ENCODE measurements around the gene SORCS2.

The SORCS2 gene

GRCh38 chr4:7400671-7401298, 208.4 kb downstream of the SORCS2 start:
- Histone ChIP-seq H3K4me1 (ENCODE audit: control insufficient read depth, insufficient read depth, low read length) (0 out of 2 replicates have a peak, but pooled peaks cover 3% of the 10 kb centered on the region), H3K4me3 (ENCODE audit: low read depth, low read length) (no peak overlapping the region), H3K9me3 (ENCODE audit: control insufficient read depth, insufficient read depth, low read depth, low read length) (no peaks in the 10 kb centered on the region), H3K27ac (ENCODE audit: extremely low read depth, low read depth, low read length) (no peak overlapping the region), H3K36me3 (ENCODE audit: control insufficient read depth in 2 of 2, insufficient read depth in 1 of 2, low read length in 2 of 2) (no peaks in the 10 kb centered on the region)
- TF ChIP-seq ZNF366 (tag by site-specific recombination; conservative IDR thresholded peaks at IDR 0.05) = peak; percentile 97
- TF ChIP-seq GLI4 (tag by site-specific recombination; IDR thresholded peaks at IDR 0.05) = no peak
- no peak for TF ChIP-seq HIC1 (tag by site-specific recombination; IDR thresholded peaks at IDR 0.05)
- no peak for TF ChIP-seq ZNF654 (tag by site-specific recombination; IDR thresholded peaks at IDR 0.05; ENCODE audit: low read depth)
- no peak for TF ChIP-seq ZNF645 (tag by site-specific recombination; IDR thresholded peaks at IDR 0.05)
- TF ChIP-seq ZSCAN18 (tag by site-specific recombination; IDR thresholded peaks at IDR 0.05) = no peak
- TF ChIP-seq OVOL3 (tag by site-specific recombination; IDR thresholded peaks at IDR 0.05) = no peak
- TF ChIP-seq ZBTB17 (tag by site-specific recombination; IDR thresholded peaks at IDR 0.05) = peak; percentile 98
- no peak for TF ChIP-seq ZNF121 (tag by site-specific recombination; IDR thresholded peaks at IDR 0.05)
- no peak for TF ChIP-seq ZNF335 (tag by site-specific recombination; conservative IDR thresholded peaks at IDR 0.05)
- TF ChIP-seq ZNF175 (tag by site-specific recombination; IDR thresholded peaks at IDR 0.05) = no peak
- no peak for TF ChIP-seq ZFP3 (tag by site-specific recombination; IDR thresholded peaks at IDR 0.05; ENCODE audit: low read depth)
- TF ChIP-seq ZNF132 (tag by site-specific recombination; IDR thresholded peaks at IDR 0.05; ENCODE audit: borderline replicate concordance) = no peak
- no peak for TF ChIP-seq KLF7 (tag by site-specific recombination; IDR thresholded peaks at IDR 0.05; ENCODE audit: borderline replicate concordance)
- ChIA-PET POLR2A (no interaction called here), CTCF (no interaction called here)

- Histone ChIP-seq H3K27ac (ENCODE audit: extremely low read depth, low read depth, low read length) (no peak overlapping the region), H3K36me3 (ENCODE audit: control insufficient read depth in 2 of 2, insufficient read depth in 1 of 2, low read length in 2 of 2) (no peaks in the 10 kb centered on the region), H3K9me3 (ENCODE audit: control insufficient read depth, insufficient read depth, low read depth, low read length) (no peaks in the 10 kb centered on the region), H3K4me1 (ENCODE audit: control insufficient read depth, insufficient read depth, low read length) (0 out of 2 replicates have a peak, but pooled peaks cover 3% of the 10 kb centered on the region), H3K4me3 (ENCODE audit: low read depth, low read length) (no peak overlapping the region)
- POLR2A ChIA-PET = no interaction called here
- CTCF ChIA-PET = interaction anchor here (0.6 to 1.7 kb wide), 3 partner anchors 11 to 317 kb away, joined by 4 to 6 read pairs (median 6); no protein-coding TSS in a partner anchor
- no peak for TF ChIP-seq ZBTB6 (tag by site-specific recombination; IDR thresholded peaks at IDR 0.05)
- no peak for TF ChIP-seq ZSCAN23 (tag by site-specific recombination; IDR thresholded peaks at IDR 0.05)
- TF ChIP-seq ZNF596 (tag by site-specific recombination; IDR thresholded peaks at IDR 0.05) = no peak
- no peak for TF ChIP-seq ZBTB26 (tag by site-specific recombination; optimal IDR thresholded peaks at IDR 0.05)
- TF ChIP-seq ZNF354C (tag by site-specific recombination; IDR thresholded peaks at IDR 0.05; ENCODE audit: borderline replicate concordance, low read depth) = no peak
- no peak for TF ChIP-seq ZBTB48 (tag by site-specific recombination; IDR thresholded peaks at IDR 0.05)
- no peak for TF ChIP-seq ZNF629 (tag by site-specific recombination; IDR thresholded peaks at IDR 0.05)
- no peak for TF ChIP-seq ZBTB17 (tag by site-specific recombination; IDR thresholded peaks at IDR 0.05)
- TF ChIP-seq ZNF549 (tag by site-specific recombination; IDR thresholded peaks at IDR 0.05) = no peak
- TF ChIP-seq ZNF274 (IDR thresholded peaks at IDR 0.05; ENCODE audit: low read length) = no peak
- TF ChIP-seq ZNF274 (tag by site-specific recombination; IDR thresholded peaks at IDR 0.05; ENCODE audit: borderline replicate concordance) = no peak
- no peak for TF ChIP-seq ZNF645 (tag by site-specific recombination; IDR thresholded peaks at IDR 0.05)
- TF ChIP-seq ZNF664 (tag by site-specific recombination; IDR thresholded peaks at IDR 0.05) = no peak
These were observed 210.2 kb downstream of the SORCS2 start for GRCh38 chr4:7402526-7402925.

All from HEK293 (cell line).